ENCODE data around the gene SOX6.

SOX6 gene

GRCh38 chr11:16037179-16037578 is 319.2 kb downstream of the SOX6 start:
- Histone ChIP-seq H3K36me3 (ENCODE audit: control insufficient read depth, low read length) (no peaks in the 10 kb centered on the region), H3K4me3 (ENCODE audit: low read length) (no peak overlapping the region), H3K27ac (ENCODE audit: low read depth, low read length) (no peak overlapping the region), H3K79me2 (ENCODE audit: control insufficient read depth, low read length) (no peaks in the 10 kb centered on the region), H4K20me1 (ENCODE audit: control insufficient read depth, insufficient read depth, low read depth, low read length) (no peaks in the 10 kb centered on the region), H3K27me3 (ENCODE audit: control insufficient read depth, low read length) (no peaks in the 10 kb centered on the region), H3K9me2 (replicated peaks; ENCODE audit: control insufficient read depth, low read length) (no peaks in the 10 kb centered on the region), H3F3A (ENCODE audit: control insufficient read depth, insufficient read depth) (no peaks in the 10 kb centered on the region), H3K4me1 (ENCODE audit: control insufficient read depth, low read length) (no peaks in the 10 kb centered on the region), H3K9me3 (ENCODE audit: control insufficient read depth, insufficient read depth, low read length) (no peaks in the 10 kb centered on the region), H3K4me2 (ENCODE audit: low read length) (no peak overlapping the region)
- no peak for TF ChIP-seq EZH2phosphoT487 (IDR thresholded peaks at IDR 0.05; ENCODE audit: borderline replicate concordance, low read length)
- TF ChIP-seq CTCF (IDR thresholded peaks at IDR 0.05; ENCODE audit: low read depth, low read length, poor library complexity, severe bottlenecking) = no peak

- Histone ChIP-seq H3K36me3 (ENCODE audit: control insufficient read depth, low read length) (no peaks in the 10 kb centered on the region), H3K27me3 (ENCODE audit: control insufficient read depth, low read length) (no peaks in the 10 kb centered on the region), H3K4me1 (ENCODE audit: control insufficient read depth, low read length) (no peaks in the 10 kb centered on the region), H3K9me2 (replicated peaks; ENCODE audit: control insufficient read depth, low read length) (no peaks in the 10 kb centered on the region), H3F3A (ENCODE audit: control insufficient read depth, insufficient read depth) (no peaks in the 10 kb centered on the region), H3K27ac (ENCODE audit: low read depth, low read length) (no peak overlapping the region), H3K4me3 (ENCODE audit: low read length) (no peak overlapping the region), H3K4me2 (ENCODE audit: low read length) (no peak overlapping the region), H3K79me2 (ENCODE audit: control insufficient read depth, low read length) (no peaks in the 10 kb centered on the region), H4K20me1 (ENCODE audit: control insufficient read depth, insufficient read depth, low read depth, low read length) (no peaks in the 10 kb centered on the region), H3K9me3 (ENCODE audit: control insufficient read depth, insufficient read depth, low read length) (no peaks in the 10 kb centered on the region)
- TF ChIP-seq CTCF (IDR thresholded peaks at IDR 0.05; ENCODE audit: low read depth, low read length, poor library complexity, severe bottlenecking) = no peak
- TF ChIP-seq EZH2phosphoT487 (IDR thresholded peaks at IDR 0.05; ENCODE audit: borderline replicate concordance, low read length) = no peak
Observed at GRCh38 chr11:16036218-16036617, 320.1 kb downstream of the SOX6 start.

GRCh38 chr11:16034074-16034473 is 322.3 kb downstream of the SOX6 start:
- no peak for TF ChIP-seq CTCF (IDR thresholded peaks at IDR 0.05; ENCODE audit: low read depth, low read length, poor library complexity, severe bottlenecking)
- TF ChIP-seq EZH2phosphoT487 (IDR thresholded peaks at IDR 0.05; ENCODE audit: borderline replicate concordance, low read length) = no peak
- no peak overlapping the region for H3K4me3 ChIP-seq (ENCODE audit: low read length)
- no peak overlapping the region for H3K4me2 ChIP-seq (ENCODE audit: low read length)
- H3K36me3 ChIP-seq (ENCODE audit: control insufficient read depth, low read length) = no peaks in the 10 kb centered on the region
- no peaks in the 10 kb centered on the region for H3F3A ChIP-seq (ENCODE audit: control insufficient read depth, insufficient read depth)
- H3K4me1 ChIP-seq (ENCODE audit: control insufficient read depth, low read length) = no peaks in the 10 kb centered on the region
- no peaks in the 10 kb centered on the region for H3K9me2 ChIP-seq (replicated peaks; ENCODE audit: control insufficient read depth, low read length)
- H3K79me2 ChIP-seq (ENCODE audit: control insufficient read depth, low read length) = no peaks in the 10 kb centered on the region
- H3K27me3 ChIP-seq (ENCODE audit: control insufficient read depth, low read length) = no peaks in the 10 kb centered on the region
- no peak overlapping the region for H3K27ac ChIP-seq (ENCODE audit: low read depth, low read length)
- H3K9me3 ChIP-seq (ENCODE audit: control insufficient read depth, insufficient read depth, low read length) = no peaks in the 10 kb centered on the region
- no peaks in the 10 kb centered on the region for H4K20me1 ChIP-seq (ENCODE audit: control insufficient read depth, insufficient read depth, low read depth, low read length)

DNA sequence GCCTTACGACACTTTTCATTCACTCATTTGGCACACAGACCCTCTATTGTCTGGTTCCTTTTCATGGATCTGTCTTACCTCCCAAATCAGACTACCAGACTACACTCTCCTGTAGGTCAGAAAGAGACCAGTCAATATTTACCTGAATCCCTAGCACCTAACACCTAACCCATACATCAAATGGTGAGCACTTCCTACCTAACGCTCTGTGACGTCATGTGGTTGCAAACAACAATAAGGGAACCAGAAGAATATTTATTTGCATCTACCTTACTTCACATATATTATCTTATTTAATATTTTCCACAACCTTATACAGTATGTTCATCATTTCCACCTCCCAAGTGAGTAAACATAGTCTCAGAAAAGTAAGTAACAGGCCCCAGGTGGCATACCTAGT is 323.4 kb downstream of the SOX6 start:
- Histone ChIP-seq H3K27me3 (ENCODE audit: control insufficient read depth, low read length) (no peaks in the 10 kb centered on the region), H3K4me3 (ENCODE audit: low read length) (no peak overlapping the region), H3K4me2 (ENCODE audit: low read length) (no peak overlapping the region), H3K36me3 (ENCODE audit: control insufficient read depth, low read length) (no peaks in the 10 kb centered on the region), H4K20me1 (ENCODE audit: control insufficient read depth, insufficient read depth, low read depth, low read length) (no peaks in the 10 kb centered on the region), H3K9me2 (replicated peaks; ENCODE audit: control insufficient read depth, low read length) (no peaks in the 10 kb centered on the region), H3K79me2 (ENCODE audit: control insufficient read depth, low read length) (no peaks in the 10 kb centered on the region), H3K27ac (ENCODE audit: low read depth, low read length) (no peak overlapping the region), H3F3A (ENCODE audit: control insufficient read depth, insufficient read depth) (no peaks in the 10 kb centered on the region), H3K9me3 (ENCODE audit: control insufficient read depth, insufficient read depth, low read length) (no peaks in the 10 kb centered on the region), H3K4me1 (ENCODE audit: control insufficient read depth, low read length) (no peaks in the 10 kb centered on the region)
- TF ChIP-seq EZH2phosphoT487 (IDR thresholded peaks at IDR 0.05; ENCODE audit: borderline replicate concordance, low read length) = no peak
- no peak for TF ChIP-seq CTCF (IDR thresholded peaks at IDR 0.05; ENCODE audit: low read depth, low read length, poor library complexity, severe bottlenecking)
